Heart right ventricle (tissue), 16 donors: Measurements from ENCODE around the gene ATXN1. TPM values are rescaled to one million over a fixed set of nuclear protein-coding genes. Genes with fewer than 3 reads are reported as not detected.

ENCODE experiments used
- ATAC-seq, 8 donors: fragments of 200-7000 bp; cut with Tn5 transposase; one replicate each; pipeline ENCODE4 v1.9.1; 2020; ENCODE audit warnings: mild to moderate bottlenecking in 8 of 8, moderate library complexity in 8 of 8, moderate number of reproducible peaks in 1 of 8
- DNase-seq, 2 donors: peaks; one replicate each; pipeline ENCODE4 v3.0.0-alpha.2; 2020
- H3K27ac ChIP-seq, 10 donors: fragments of 200-600 bp; sonication (generic) in 2 of 10; one replicate each; pipeline versions ENCODE4 v1.5.0 to v1.8.0; 2020 to 2022; ENCODE audit warnings: mild to moderate bottlenecking in 3 of 10
- H3K27me3 ChIP-seq, 7 donors: fragments of 200-600 bp; one replicate each; pipeline ENCODE4 v1.8.0; 2021 to 2022; ENCODE audit warnings: mild to moderate bottlenecking in 2 of 7
- H3K36me3 ChIP-seq, 9 donors: fragments of 200-600 bp; sonication (generic) in 1 of 9; one replicate each; pipeline versions ENCODE4 v1.5.0 to v1.8.0; 2020 to 2022; ENCODE audit warnings: mild to moderate bottlenecking in 2 of 9
- H3K4me1 ChIP-seq, 9 donors: fragments of 200-600 bp; sonication (generic) in 1 of 9; one replicate each; pipeline versions ENCODE4 v1.5.0 to v1.8.0; 2020 to 2022; ENCODE audit warnings: mild to moderate bottlenecking in 4 of 9
- H3K4me3 ChIP-seq, 10 donors: fragments of 200-600 bp; sonication (generic) in 2 of 10; one replicate each; pipeline versions ENCODE4 v1.5.0 to v1.8.0; 2020 to 2022; ENCODE audit warnings: mild to moderate bottlenecking in 7 of 10, moderate library complexity in 2 of 10
- H3K9me3 ChIP-seq, 11 donors: fragments of 200-600 bp in 10 of 11; sonication (generic) in 2 of 11; one replicate each; pipeline versions ENCODE4 v1.5.0 to v1.8.0; 2013 to 2022; ENCODE audit warnings: mild to moderate bottlenecking in 2 of 11, control low read depth in 1 of 11, moderate library complexity in 1 of 11
- CTCF ChIP-seq, 9 donors: fragments of 200-600 bp; sonication (generic) in 2 of 9; IDR thresholded peaks; one replicate each; pipeline versions ENCODE4 v1.5.0 to v1.8.0; 2021 to 2022; ENCODE audit warnings: antibody characterized with exemption in 9 of 9, mild to moderate bottlenecking in 5 of 9, moderate library complexity in 1 of 9
- WGBS, 2 donors: extraction: QIAGEN DNeasy Blood & Tissue Kit; methylation state at CpG; one replicate each; pipeline ENCODE4 v1.1.7; 2013; ENCODE audit warnings: inconsistent platforms in 1 of 2; 5-methylcytosine and 5-hydroxymethylcytosine counted together
- intact Hi-C, 10 donors: fragments of 100-400 bp; cut with DNase I; formaldehyde crosslinking; loops; one replicate each; pipeline versions ENCODE4 v1.11.1 to v1.14.2; 2022
- polyA plus RNA-seq, 2 donors: library from polyadenylated mRNA; stranded (reverse); fragments of 200-250 nt; gene quantifications; one replicate each; pipeline ENCODE4 v1.2.3, GENCODE V29; 2013
- total RNA-seq, 10 donors: library from RNA; stranded (reverse); fragmentation: NEBNext Ultra II Directional in 3 of 10; extraction: Animal tissue kit (Norgen Biotek cat#: 25700) in 3 of 10; gene quantifications; one replicate each; pipeline versions ENCODE4 v1.2.1 to v1.2.4, GENCODE V29; 2021 to 2023
- donor health status: Arrhythmogenic right ventricular cardiomyopathy.
- donor health status: ischemic (EF 13 %, LVEDD 7.1; RV severe dilation, severe dysfunction).
- donor health status: healthy with polysubstance abuse.
- donor health status: DM: no; HTN: yes; CAD: no.
- donor health status: DM: no; HTN: no; CAD: no.
- donor health status: ischemic (EF 25% LVEDD 6.9; RV normal size, moderate dysfunction).
- donor health status: ischemic (EF 25% LVEDD 5.7; RV mildly dilated, moderate dysfunction).
- donor health status: healthy.
- donor health status: DM: yes; HTN: yes; CAD: no.
- donor health status: Ischemic cardiomyopathy.
- donor health status: ischemic (EF 35%, LVEDD 5.7; RV mildly dilated, moderate dysfunction).
- donor health status: nonischemic (EF 11% LVEDD 7.7; RV severe dilation, severe dysfunction).
- donor health status: DM: yes; HTN: yes; CAD: no.
- donor health status: PGD.
- donor health status: ischemic (EF 29% LVEDD 5.4; RV normal size, mild dysfunction).
- donor health status: nonischemic (EF 23%, LVEDD 6.1; RV moderate dilation, normal function).

Gene ATXN1
- total and polyA plus RNA-seq, 12 donors, result 4.1 to 46.5 (median 40.3) TPM

- intact Hi-C loops, result loop anchor here in 2 of 10 donors (10.0 kb wide), 2 partner anchors 161 to 281 kb away; no protein-coding TSS in a partner anchor
- 12 to 27% methylated on average over 24 of the region's 24 CpGs for WGBS, 2 donors
- Histone ChIP-seq H3K36me3 (no peaks in the 10 kb centered on the region), H3K27me3 (no peaks in the 10 kb centered on the region), H3K4me3 (peak overlapping the region in 8 of 10 donors; percentile 17 to 49 (median 44)), H3K9me3 (no peaks in the 10 kb centered on the region), H3K27ac (peak overlapping the region; percentile 12 to 87 (median 81)), H3K4me1 (peaks cover 3 to 69% (median 51%) of the 10 kb centered on the region in 9 donors)
- TF ChIP-seq CTCF (IDR thresholded peaks at IDR 0.05), result peak in 2 of 9 donors; percentile 18 to 23
- peak; percentile 34 to 69 for DNase-seq
- peak; percentile 80 to 93 (median 90) for ATAC-seq
These were observed 42.3 kb upstream of the ATXN1 start for GRCh38 chr6:16803294-16804200.

GRCh38 chr6:16802071-16802470, 40.8 kb upstream of the ATXN1 start:
- DNase-seq (peak in 1 of 2 donors; percentile 44), ATAC-seq (peak; percentile 52 to 79 (median 69))
- TF ChIP-seq CTCF (IDR thresholded peaks at IDR 0.05), result no peak
- Histone ChIP-seq H3K36me3 (no peaks in the 10 kb centered on the region), H3K27ac (peak overlapping the region in 7 of 10 donors; percentile 61 to 87 (median 83)), H3K9me3 (no peaks in the 10 kb centered on the region), H3K4me1 (peaks cover 3 to 69% (median 51%) of the 10 kb centered on the region in 9 donors), H3K4me3 (no peak overlapping the region), H3K27me3 (no peaks in the 10 kb centered on the region)
- 26 to 33% methylated on average over 2 of the region's 2 CpGs for WGBS, 2 donors
- intact Hi-C loops, result loop anchor here in 2 of 10 donors (10.0 kb wide), 2 partner anchors 163 to 283 kb away; no protein-coding TSS in a partner anchor

- WGBS, 2 donors, result 39 to 53% methylated on average over 2 of the region's 2 CpGs
- peak in 1 of 9 donors; percentile 16 for TF ChIP-seq CTCF (IDR thresholded peaks at IDR 0.05)
- peak overlapping the region in 8 of 10 donors; percentile 42 to 87 (median 82) for H3K27ac ChIP-seq
- H3K27me3 ChIP-seq, result no peaks in the 10 kb centered on the region
- intact Hi-C loops, result loop anchor here in 2 of 10 donors (10.0 kb wide), 2 partner anchors 164 to 284 kb away; no protein-coding TSS in a partner anchor
- H3K4me3 ChIP-seq, result no peak overlapping the region
- H3K9me3 ChIP-seq, result no peaks in the 10 kb centered on the region
- ATAC-seq (peak in 6 of 8 donors; percentile 33 to 79 (median 61)), DNase-seq (no peak)
- H3K36me3 ChIP-seq, result no peaks in the 10 kb centered on the region
- H3K4me1 ChIP-seq, result peaks cover 3 to 67% (median 51%) of the 10 kb centered on the region in 9 donors
These were observed 39.7 kb upstream of the ATXN1 start for GRCh38 chr6:16800942-16801341.

- 42 to 43% methylated on average over 3 of the region's 3 CpGs for WGBS, 2 donors
- ATAC-seq (no peak), DNase-seq (no peak)
- peaks cover 3 to 61% (median 48%) of the 10 kb centered on the region in 9 donors for H3K4me1 ChIP-seq
- peak overlapping the region in 8 of 10 donors; percentile 42 to 87 (median 82) for H3K27ac ChIP-seq
- TF ChIP-seq CTCF (IDR thresholded peaks at IDR 0.05), result no peak
- no peak overlapping the region for H3K4me3 ChIP-seq
- no peaks in the 10 kb centered on the region for H3K36me3 ChIP-seq
- intact Hi-C loops, result loop anchor here in 2 of 10 donors (10.0 kb wide), 2 partner anchors 164 to 284 kb away; no protein-coding TSS in a partner anchor
- no peaks in the 10 kb centered on the region for H3K9me3 ChIP-seq
- H3K27me3 ChIP-seq, result no peaks in the 10 kb centered on the region
These were observed 39.1 kb upstream of the ATXN1 start for GRCh38 chr6:16800341-16800740.
